Measurements from ENCODE around the gene POLR2L. TPM values are rescaled to one million over a fixed set of nuclear protein-coding genes. Genes with fewer than 3 reads are reported as not detected.

Gene POLR2L
- total and polyA plus RNA-seq, 2 of the 13 experiments (the other 11 are each of a cell fraction or from before 2014, with no cell fraction given) = 104 to 114 TPM

DNA sequence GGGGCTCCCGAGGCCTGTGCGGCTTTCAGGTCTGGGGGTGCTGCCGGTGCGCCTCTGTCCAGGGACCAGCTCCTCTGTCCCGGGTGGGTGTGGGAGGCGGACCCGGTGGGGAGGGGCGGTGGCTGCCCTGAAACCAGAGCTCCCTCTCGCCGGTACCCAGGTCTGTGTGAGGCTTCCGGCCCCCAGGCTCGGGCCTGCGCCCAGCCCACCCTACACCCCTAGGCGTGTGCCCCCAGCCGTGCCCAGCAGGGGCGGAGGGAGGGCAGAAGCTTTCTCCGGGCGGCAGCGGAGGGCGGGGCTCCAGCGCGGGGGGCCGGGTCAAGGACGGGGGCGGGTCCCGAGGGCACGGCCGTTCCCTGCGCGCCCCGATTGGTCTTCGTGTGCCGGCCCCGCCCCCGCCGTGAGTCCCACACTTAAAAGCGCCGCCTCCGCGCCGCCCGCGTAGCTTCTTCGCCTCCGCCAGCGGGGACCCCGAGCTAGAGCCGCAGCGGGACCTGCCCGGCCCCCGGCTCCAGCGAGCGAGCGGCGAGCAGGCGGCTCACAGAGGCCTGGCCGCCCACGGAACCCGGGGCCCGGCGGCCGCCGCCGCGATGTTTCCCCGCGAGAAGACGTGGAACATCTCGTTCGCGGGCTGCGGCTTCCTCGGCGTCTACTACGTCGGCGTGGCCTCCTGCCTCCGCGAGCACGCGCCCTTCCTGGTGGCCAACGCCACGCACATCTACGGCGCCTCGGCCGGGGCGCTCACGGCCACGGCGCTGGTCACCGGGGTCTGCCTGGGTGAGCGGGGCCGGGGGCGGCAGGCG lies 23.0 kb downstream of the POLR2L start (continued):
- TF ChIP-seq, protein P1, sequence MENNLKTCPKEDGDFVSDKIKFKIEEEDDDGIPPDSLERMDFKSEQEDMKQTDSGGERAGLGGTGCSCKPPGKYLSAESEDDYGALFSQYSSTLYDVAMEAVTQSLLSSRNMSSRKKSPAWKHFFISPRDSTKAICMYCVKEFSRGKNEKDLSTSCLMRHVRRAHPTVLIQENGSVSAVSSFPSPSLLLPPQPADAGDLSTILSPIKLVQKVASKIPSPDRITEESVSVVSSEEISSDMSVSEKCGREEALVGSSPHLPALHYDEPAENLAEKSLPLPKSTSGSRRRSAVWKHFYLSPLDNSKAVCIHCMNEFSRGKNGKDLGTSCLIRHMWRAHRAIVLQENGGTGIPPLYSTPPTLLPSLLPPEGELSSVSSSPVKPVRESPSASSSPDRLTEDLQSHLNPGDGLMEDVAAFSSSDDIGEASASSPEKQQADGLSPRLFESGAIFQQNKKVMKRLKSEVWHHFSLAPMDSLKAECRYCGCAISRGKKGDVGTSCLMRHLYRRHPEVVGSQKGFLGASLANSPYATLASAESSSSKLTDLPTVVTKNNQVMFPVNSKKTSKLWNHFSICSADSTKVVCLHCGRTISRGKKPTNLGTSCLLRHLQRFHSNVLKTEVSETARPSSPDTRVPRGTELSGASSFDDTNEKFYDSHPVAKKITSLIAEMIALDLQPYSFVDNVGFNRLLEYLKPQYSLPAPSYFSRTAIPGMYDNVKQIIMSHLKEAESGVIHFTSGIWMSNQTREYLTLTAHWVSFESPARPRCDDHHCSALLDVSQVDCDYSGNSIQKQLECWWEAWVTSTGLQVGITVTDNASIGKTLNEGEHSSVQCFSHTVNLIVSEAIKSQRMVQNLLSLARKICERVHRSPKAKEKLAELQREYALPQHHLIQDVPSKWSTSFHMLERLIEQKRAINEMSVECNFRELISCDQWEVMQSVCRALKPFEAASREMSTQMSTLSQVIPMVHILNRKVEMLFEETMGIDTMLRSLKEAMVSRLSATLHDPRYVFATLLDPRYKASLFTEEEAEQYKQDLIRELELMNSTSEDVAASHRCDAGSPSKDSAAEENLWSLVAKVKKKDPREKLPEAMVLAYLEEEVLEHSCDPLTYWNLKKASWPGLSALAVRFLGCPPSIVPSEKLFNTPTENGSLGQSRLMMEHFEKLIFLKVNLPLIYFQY (CRISPR knock-in tag; IDR thresholded peaks at IDR 0.05; ENCODE audit: borderline replicate concordance) = peak; percentile 18; the same call in 1 of the 2 replicates
- TF ChIP-seq, protein P2, sequence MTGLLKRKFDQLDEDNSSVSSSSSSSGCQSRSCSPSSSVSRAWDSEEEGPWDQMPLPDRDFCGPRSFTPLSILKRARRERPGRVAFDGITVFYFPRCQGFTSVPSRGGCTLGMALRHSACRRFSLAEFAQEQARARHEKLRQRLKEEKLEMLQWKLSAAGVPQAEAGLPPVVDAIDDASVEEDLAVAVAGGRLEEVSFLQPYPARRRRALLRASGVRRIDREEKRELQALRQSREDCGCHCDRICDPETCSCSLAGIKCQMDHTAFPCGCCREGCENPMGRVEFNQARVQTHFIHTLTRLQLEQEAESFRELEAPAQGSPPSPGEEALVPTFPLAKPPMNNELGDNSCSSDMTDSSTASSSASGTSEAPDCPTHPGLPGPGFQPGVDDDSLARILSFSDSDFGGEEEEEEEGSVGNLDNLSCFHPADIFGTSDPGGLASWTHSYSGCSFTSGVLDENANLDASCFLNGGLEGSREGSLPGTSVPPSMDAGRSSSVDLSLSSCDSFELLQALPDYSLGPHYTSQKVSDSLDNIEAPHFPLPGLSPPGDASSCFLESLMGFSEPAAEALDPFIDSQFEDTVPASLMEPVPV (CRISPR knock-in tag; IDR thresholded peaks at IDR 0.05) = peak; percentile 54; the same call in 1 of the 2 replicates
- TF ChIP-seq ZNF83 (CRISPR knock-in tag; IDR thresholded peaks at IDR 0.05; ENCODE audit: borderline replicate concordance) (no peak), SALL2 (CRISPR knock-in tag; IDR thresholded peaks at IDR 0.05) (no peak), KDM2A (CRISPR knock-in tag; IDR thresholded peaks at IDR 0.05; ENCODE audit: borderline replicate concordance, low read depth) (peak; percentile 76), JDP2 (CRISPR knock-in tag; IDR thresholded peaks at IDR 0.05; ENCODE audit: borderline replicate concordance) (no peak; the same call in 1 of the 2 replicates), TARDBP (CRISPR knock-in tag; IDR thresholded peaks at IDR 0.05) (peak; percentile 36; the same call in 1 of the 2 replicates), ZNF546 (CRISPR knock-in tag; conservative IDR thresholded peaks at IDR 0.05) (peak; percentile 59; the same call in 1 of the 2 replicates), AGO2 (optimal IDR thresholded peaks at IDR 0.05; ENCODE audit: low read depth, low read length) (peak; percentile 32), ZMYM2 (CRISPR knock-in tag; IDR thresholded peaks at IDR 0.05) (no peak), PHF5A (CRISPR knock-in tag; IDR thresholded peaks at IDR 0.05; ENCODE audit: low read depth, unreplicated experiment) (peak; percentile 23), MYNN (CRISPR knock-in tag; IDR thresholded peaks at IDR 0.05; ENCODE audit: low read depth) (peak; percentile 28; the same call in 1 of the 2 replicates)
- TF ChIP-seq, protein P3, sequence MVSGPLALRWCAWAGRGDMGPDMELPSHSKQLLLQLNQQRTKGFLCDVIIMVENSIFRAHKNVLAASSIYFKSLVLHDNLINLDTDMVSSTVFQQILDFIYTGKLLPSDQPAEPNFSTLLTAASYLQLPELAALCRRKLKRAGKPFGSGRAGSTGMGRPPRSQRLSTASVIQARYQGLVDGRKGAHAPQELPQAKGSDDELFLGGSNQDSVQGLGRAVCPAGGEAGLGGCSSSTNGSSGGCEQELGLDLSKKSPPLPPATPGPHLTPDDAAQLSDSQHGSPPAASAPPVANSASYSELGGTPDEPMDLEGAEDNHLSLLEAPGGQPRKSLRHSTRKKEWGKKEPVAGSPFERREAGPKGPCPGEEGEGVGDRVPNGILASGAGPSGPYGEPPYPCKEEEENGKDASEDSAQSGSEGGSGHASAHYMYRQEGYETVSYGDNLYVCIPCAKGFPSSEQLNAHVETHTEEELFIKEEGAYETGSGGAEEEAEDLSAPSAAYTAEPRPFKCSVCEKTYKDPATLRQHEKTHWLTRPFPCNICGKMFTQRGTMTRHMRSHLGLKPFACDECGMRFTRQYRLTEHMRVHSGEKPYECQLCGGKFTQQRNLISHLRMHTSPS (CRISPR knock-in tag; IDR thresholded peaks at IDR 0.05; ENCODE audit: low read depth) = peak; percentile 89
- TF ChIP-seq, protein P4, sequence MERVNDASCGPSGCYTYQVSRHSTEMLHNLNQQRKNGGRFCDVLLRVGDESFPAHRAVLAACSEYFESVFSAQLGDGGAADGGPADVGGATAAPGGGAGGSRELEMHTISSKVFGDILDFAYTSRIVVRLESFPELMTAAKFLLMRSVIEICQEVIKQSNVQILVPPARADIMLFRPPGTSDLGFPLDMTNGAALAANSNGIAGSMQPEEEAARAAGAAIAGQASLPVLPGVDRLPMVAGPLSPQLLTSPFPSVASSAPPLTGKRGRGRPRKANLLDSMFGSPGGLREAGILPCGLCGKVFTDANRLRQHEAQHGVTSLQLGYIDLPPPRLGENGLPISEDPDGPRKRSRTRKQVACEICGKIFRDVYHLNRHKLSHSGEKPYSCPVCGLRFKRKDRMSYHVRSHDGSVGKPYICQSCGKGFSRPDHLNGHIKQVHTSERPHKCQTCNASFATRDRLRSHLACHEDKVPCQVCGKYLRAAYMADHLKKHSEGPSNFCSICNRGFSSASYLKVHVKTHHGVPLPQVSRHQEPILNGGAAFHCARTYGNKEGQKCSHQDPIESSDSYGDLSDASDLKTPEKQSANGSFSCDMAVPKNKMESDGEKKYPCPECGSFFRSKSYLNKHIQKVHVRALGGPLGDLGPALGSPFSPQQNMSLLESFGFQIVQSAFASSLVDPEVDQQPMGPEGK (CRISPR knock-in tag; IDR thresholded peaks at IDR 0.05) = peak; percentile 75
- TF ChIP-seq, protein P5, sequence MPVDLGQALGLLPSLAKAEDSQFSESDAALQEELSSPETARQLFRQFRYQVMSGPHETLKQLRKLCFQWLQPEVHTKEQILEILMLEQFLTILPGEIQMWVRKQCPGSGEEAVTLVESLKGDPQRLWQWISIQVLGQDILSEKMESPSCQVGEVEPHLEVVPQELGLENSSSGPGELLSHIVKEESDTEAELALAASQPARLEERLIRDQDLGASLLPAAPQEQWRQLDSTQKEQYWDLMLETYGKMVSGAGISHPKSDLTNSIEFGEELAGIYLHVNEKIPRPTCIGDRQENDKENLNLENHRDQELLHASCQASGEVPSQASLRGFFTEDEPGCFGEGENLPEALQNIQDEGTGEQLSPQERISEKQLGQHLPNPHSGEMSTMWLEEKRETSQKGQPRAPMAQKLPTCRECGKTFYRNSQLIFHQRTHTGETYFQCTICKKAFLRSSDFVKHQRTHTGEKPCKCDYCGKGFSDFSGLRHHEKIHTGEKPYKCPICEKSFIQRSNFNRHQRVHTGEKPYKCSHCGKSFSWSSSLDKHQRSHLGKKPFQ (CRISPR knock-in tag; IDR thresholded peaks at IDR 0.05; ENCODE audit: insufficient replicate concordance) = no peak
